ENCODE results near the gene GCNA. TPM values are rescaled to one million over a fixed set of nuclear protein-coding genes. Genes with fewer than 3 reads are reported as not detected.

GCNA gene
- polyA plus RNA-seq, 1 donor (not counting 4 experiments of a cell fraction or from before 2014, with no cell fraction given), result 1.2 TPM

GRCh38 chrX:71549986-71550385 is 28.3 kb upstream of the GCNA start:
- Histone ChIP-seq H3K27me3 (ENCODE audit: control insufficient read depth, extremely low read depth, insufficient read depth, low read length) (no peaks in the 10 kb centered on the region), H3K9me3 (ENCODE audit: control insufficient read depth, low read depth, low read length) (no peaks in the 10 kb centered on the region), H3K79me2 (ENCODE audit: control insufficient read depth, insufficient read depth, low read length) (peaks cover 26% of the 10 kb centered on the region), H3K4me2 (ENCODE audit: control insufficient read depth, extremely low read depth, insufficient read depth, low read depth, low read length) (no peak overlapping the region), H3K9me1 (ENCODE audit: control insufficient read depth, extremely low read depth, insufficient read depth, low read length) (no peaks in the 10 kb centered on the region), H3K9ac (ENCODE audit: control insufficient read depth, extremely low read depth, insufficient read depth, low read length) (no peak overlapping the region), H4K20me1 (ENCODE audit: control insufficient read depth, extremely low read depth, insufficient read depth, low read length) (peaks cover 11% of the 10 kb centered on the region), H3K4me1 (ENCODE audit: control insufficient read depth, extremely low read depth, insufficient read depth, low read length) (no peaks in the 10 kb centered on the region), H3K36me3 (ENCODE audit: control insufficient read depth in 2 of 2, extremely low read depth in 1 of 2, insufficient read depth in 2 of 2, low read length in 2 of 2) (peaks cover 2 to 15% of the 10 kb centered on the region in 2 experiments), H3K27ac (ENCODE audit: control insufficient read depth, insufficient read depth, low read length) (no peak overlapping the region), H2AFZ (ENCODE audit: control insufficient read depth, low read length) (no peak overlapping the region), H3K4me3 (ENCODE audit: control insufficient read depth in 2 of 3, extremely low read depth in 1 of 3, insufficient read depth in 2 of 3, low read depth in 1 of 3, low read length in 3 of 3) (no peak overlapping the region)
- TF ChIP-seq CTCF (optimal IDR thresholded peaks at IDR 0.05 in 1 of 3, IDR thresholded peaks at IDR 0.05 in 1 of 3, conservative IDR thresholded peaks at IDR 0.05 in 1 of 3; ENCODE audit: extremely low read depth in 1 of 3, insufficient read depth in 2 of 3, low read length in 3 of 3), result no peak
- no peak for TF ChIP-seq EZH2 (IDR thresholded peaks at IDR 0.05; ENCODE audit: low read length)
- FAIRE-seq (no peak), DNase-seq (ENCODE audit: low read depth, low spot score) (no peak)
- dilution Hi-C loops (cut with MboI; ENCODE audit: extremely low pct_ligation_motif_present, low sequenced_read_pairs), result no loop called here

- Histone ChIP-seq H3K4me1 (ENCODE audit: control insufficient read depth, extremely low read depth, insufficient read depth, low read length) (no peaks in the 10 kb centered on the region), H3K27ac (ENCODE audit: control insufficient read depth, insufficient read depth, low read length) (no peak overlapping the region), H3K4me2 (ENCODE audit: control insufficient read depth, extremely low read depth, insufficient read depth, low read depth, low read length) (no peak overlapping the region), H3K9ac (ENCODE audit: control insufficient read depth, extremely low read depth, insufficient read depth, low read length) (no peak overlapping the region), H2AFZ (ENCODE audit: control insufficient read depth, low read length) (no peak overlapping the region), H4K20me1 (ENCODE audit: control insufficient read depth, extremely low read depth, insufficient read depth, low read length) (peaks cover 11% of the 10 kb centered on the region), H3K79me2 (ENCODE audit: control insufficient read depth, insufficient read depth, low read length) (peaks cover 21% of the 10 kb centered on the region), H3K27me3 (ENCODE audit: control insufficient read depth, extremely low read depth, insufficient read depth, low read length) (no peaks in the 10 kb centered on the region), H3K9me3 (ENCODE audit: control insufficient read depth, low read depth, low read length) (no peaks in the 10 kb centered on the region), H3K36me3 (ENCODE audit: control insufficient read depth in 2 of 2, extremely low read depth in 1 of 2, insufficient read depth in 2 of 2, low read length in 2 of 2) (peaks cover 2 to 15% of the 10 kb centered on the region in 2 experiments), H3K4me3 (ENCODE audit: control insufficient read depth in 2 of 3, extremely low read depth in 1 of 3, insufficient read depth in 2 of 3, low read depth in 1 of 3, low read length in 3 of 3) (no peak overlapping the region), H3K9me1 (ENCODE audit: control insufficient read depth, extremely low read depth, insufficient read depth, low read length) (no peaks in the 10 kb centered on the region)
- TF ChIP-seq CTCF (optimal IDR thresholded peaks at IDR 0.05 in 1 of 3, IDR thresholded peaks at IDR 0.05 in 1 of 3, conservative IDR thresholded peaks at IDR 0.05 in 1 of 3; ENCODE audit: extremely low read depth in 1 of 3, insufficient read depth in 2 of 3, low read length in 3 of 3), result no peak
- dilution Hi-C loops (cut with MboI; ENCODE audit: extremely low pct_ligation_motif_present, low sequenced_read_pairs), result no loop called here
- FAIRE-seq, result no peak
- DNase-seq (ENCODE audit: low read depth, low spot score), result no peak
Observed at GRCh38 chrX:71550578-71550977, 27.7 kb upstream of the GCNA start.

All from keratinocyte (primary cell).